HG03457 (cell line): Measurements from ENCODE around the gene LY9.
A peak's percentile ranks its signal among the peaks of the same experiment; 100 is the strongest.

ENCODE experiments used
- ATAC-seq: cut with Tn5 transposase; IDR thresholded peaks from one replicate; pipeline ENCODE4 v1.9.1; 2021; ENCODE audit warnings: moderate number of reproducible peaks; ENCODE audit not compliant: unreplicated experiment

LY9 gene, protein sequence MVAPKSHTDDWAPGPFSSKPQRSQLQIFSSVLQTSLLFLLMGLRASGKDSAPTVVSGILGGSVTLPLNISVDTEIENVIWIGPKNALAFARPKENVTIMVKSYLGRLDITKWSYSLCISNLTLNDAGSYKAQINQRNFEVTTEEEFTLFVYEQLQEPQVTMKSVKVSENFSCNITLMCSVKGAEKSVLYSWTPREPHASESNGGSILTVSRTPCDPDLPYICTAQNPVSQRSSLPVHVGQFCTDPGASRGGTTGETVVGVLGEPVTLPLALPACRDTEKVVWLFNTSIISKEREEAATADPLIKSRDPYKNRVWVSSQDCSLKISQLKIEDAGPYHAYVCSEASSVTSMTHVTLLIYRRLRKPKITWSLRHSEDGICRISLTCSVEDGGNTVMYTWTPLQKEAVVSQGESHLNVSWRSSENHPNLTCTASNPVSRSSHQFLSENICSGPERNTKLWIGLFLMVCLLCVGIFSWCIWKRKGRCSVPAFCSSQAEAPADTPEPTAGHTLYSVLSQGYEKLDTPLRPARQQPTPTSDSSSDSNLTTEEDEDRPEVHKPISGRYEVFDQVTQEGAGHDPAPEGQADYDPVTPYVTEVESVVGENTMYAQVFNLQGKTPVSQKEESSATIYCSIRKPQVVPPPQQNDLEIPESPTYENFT

DNA sequence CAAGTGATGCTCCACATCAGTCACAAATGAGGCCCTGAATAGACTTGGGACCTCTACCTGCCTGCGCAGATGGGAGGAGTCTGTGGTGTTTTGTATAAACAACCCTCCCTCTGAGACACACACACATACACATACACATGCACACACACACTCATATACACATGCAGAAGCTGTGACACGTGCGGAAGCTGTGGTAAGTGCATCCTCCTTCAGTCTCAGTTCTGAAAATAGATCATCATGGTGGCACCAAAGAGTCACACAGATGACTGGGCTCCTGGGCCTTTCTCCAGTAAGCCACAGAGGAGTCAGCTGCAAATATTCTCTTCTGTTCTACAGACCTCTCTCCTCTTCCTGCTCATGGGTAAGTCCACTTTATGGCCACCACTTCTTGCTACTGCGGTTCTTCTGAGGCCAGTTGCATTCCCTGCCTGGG is at the start of gene LY9:
Gene LY9, plus strand, starts transcription at position 224 of the 433 bp plus-strand sequence. Its CDS starts 14 bp downstream, at position 238.
- peak; percentile 58 for ATAC-seq

DNA sequence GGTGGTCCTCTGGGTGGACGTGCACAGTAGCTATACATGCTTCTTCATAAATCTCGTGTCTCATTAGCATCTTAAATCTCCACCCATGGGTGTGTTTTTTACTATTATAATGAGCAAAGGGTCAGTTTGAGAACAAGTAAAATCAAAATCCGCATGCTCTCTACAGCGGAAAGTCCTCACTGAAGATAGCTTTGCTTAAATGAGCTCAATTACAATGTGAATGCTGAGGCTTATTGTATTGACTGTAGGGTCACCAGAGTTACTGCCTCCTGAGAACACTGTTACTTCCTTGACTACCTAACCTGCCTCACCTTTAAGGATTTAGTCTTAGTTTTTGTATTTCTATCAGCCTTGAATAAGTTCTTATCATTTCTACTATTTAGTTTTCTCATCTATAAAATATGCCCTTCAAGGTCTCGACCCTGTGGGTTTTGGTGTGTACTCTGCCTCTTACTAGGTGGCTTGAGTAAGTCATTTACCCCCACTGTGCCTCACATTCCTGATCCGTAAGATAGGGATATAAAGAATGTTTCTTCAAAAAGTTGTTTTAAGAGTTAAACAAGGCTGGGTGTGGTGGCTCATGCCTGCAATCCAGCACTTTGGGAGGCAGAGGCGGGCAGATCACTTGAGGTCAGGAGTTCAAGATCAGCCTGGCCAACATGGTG is 49.0 kb upstream of the LY9 start:
- no peak for ATAC-seq

DNA sequence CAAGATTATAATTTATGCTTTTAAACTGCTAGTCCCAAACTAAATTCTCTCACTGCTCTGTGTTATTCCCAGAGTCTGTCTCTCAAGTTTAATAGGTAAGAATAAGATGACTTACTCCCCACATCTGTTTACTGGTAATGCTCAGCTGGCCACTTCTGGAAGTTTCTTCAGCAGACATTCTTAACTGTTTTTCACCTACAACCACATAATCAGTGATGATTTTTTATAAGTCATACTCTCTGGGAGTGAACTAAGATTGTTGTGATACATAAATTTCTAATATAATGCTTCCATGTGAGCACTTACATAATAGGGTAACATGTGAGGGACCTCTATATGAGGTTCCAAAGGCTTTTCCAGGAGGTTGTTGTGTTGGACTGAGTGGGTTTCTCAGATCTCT is 48.3 kb upstream of the LY9 start:
- ATAC-seq = no peak

GRCh38 chr1:160748181-160748877 is 47.6 kb upstream of the LY9 start:
- ATAC-seq = no peak

DNA sequence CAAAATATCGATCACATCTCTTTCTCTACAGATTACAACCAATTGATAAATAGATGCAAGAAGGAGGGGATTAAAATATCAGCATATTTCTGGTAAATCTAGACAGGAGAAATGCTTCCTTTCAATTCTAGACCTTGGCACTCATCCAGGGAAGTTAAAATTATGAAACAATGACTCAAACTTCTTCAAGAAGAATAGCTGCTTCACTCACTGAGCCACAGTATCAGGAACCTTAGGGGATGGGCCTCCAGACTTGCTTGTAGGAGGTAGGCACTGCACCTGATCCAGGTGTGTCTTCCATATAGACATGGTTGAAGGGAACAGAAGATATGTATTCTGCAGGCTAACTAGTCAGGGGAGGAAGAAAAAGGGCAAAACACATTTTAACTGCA is 47.1 kb upstream of the LY9 start:
- no peak for ATAC-seq

GRCh38 chr1:160750608-160751007 is 45.4 kb upstream of the LY9 start:
- no peak for ATAC-seq

DNA sequence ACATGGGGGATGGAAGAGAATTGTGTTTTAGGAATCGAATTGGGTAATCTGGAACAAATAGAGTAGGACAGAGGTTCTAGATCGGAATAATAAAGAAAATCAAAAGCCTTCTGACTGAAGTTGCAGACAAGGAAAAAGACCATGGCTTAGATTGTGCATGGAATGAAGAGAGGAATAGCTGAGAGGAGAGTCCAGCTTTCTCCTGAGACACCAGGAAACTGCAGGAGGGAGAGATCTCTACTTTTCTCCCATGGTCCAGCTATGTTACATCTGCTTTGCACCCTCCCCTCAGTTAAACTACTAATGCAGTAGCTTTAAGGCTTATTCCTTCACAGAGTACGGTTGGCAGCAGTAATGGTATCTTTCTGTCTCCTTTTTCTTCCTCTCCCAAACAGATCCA is 43.6 kb upstream of the LY9 start:
- no peak for ATAC-seq

DNA sequence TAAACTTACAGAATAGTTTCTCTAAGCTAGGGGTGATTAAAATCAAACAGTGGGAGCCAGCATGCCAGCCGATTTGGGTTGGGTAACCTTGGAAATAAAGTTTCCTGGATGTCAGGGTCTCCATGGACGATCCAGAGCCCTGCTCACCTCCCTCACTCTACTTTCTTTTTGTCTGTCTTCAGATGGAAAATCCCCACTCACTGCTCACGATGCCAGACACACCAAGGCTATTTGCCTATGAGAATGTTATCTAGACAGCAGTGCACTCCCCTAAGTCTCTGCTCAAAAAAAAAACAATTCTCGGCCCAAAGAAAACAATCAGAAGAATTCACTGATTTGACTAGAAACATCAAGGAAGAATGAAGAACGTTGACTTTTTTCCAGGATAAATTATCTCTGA is 43.0 kb upstream of the LY9 start:
- no peak for ATAC-seq

- no peak for ATAC-seq
Measured at GRCh38 chr1:160753594-160753993, 42.4 kb upstream of the LY9 start.

GRCh38 chr1:160755461-160755860 is 40.5 kb upstream of the LY9 start:
- no peak for ATAC-seq

DNA sequence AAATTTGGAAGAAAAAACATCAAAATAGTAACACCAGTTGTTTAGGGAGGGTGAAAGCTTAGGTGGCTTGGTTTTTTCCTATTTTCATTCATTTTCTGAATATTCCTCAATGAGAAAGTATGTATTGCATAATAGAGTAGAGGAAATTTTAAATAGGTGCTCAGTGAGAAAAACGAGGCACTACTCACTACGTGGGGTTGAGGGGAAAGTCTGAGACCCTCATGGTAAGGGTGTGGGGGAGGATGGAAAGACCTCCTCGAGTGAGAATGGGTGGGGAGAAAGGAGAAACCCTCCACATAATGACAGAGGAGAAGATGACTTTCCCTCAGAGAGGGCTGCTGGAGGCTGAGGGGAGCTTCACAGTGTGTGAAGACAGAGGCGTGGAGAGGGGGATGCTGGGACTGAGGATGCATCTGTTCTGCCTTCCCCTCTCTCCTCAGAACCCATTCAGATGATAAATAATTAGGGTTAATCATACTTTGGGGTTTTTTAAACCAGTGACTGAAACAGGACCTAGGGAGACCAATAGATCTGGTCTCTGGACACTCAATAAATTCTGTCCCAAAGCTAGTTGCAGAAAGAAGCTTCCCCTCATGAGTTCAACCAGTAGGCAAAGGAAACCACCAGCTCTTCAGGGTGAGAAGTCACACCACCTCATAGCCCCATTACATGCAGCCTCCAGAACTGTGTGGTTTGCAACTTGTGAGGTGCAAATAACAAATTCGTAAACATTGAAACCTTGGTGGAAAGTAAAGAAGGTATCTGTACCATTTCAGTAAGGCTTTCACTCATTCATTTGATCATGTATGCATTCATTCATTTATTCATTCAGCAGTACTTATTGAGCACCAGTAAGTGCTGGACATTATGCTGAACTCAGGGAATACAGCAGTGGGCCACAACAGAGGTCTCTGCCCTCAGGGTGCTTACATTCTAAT is 39.8 kb upstream of the LY9 start:
- ATAC-seq = no peak

DNA sequence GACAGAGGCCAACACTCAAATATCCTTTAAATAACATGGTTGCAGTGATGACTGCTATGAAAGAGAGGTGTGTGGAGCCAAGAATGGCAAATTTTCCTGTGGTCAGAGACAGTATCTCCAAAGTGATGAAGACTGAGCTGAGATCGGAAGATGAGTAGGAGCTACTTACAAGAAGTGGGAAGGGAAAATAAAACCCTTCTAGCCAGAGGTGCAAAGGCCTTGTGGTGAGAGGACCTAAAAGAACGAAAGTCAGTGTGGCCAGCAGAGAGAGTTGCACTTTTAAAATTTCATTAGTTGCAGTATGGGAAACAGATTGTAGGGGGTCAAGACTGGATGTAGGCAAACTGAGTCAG is 39.1 kb upstream of the LY9 start:
- ATAC-seq = no peak

GRCh38 chr1:160758521-160758920 is 37.5 kb upstream of the LY9 start:
- ATAC-seq = no peak

DNA sequence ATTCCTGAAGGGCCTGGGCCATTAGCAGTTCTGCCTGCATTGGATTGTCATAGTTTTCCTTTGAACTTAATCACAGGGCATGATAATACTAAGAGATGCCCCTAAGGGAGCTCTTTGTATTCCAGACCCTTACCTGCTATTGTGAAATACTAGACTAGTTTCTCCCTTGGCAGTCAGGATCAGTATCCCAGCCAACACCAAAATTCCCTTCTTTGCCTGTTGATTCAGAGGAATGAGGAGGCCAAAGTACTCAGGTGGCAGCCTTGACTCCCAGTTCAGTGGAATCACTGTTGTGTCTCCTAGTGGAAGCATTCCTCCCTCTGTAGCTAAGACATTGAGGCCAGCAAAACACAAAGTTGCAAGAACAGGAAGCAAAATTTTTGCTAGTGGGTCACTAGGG is 36.2 kb upstream of the LY9 start:
- ATAC-seq = no peak

DNA sequence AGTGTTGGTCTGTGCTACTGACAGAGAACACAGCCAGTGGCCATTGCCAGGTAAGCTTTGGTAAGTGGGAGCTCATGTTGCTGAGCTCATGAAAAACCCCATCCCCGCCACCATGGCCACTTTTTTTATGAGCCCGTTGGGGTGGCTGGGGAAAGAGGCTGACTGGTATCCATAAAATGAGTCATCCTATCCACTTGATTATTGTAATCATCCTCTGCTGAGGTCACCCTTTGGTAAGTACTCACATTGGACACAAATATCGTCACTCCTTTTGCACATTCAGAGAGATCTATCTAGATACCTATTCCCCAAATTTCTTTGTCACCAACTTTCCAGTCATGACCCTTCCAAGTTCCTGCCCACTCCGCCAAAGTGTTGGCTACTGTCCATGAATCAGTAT is 34.9 kb upstream of the LY9 start:
- ATAC-seq = no peak

DNA sequence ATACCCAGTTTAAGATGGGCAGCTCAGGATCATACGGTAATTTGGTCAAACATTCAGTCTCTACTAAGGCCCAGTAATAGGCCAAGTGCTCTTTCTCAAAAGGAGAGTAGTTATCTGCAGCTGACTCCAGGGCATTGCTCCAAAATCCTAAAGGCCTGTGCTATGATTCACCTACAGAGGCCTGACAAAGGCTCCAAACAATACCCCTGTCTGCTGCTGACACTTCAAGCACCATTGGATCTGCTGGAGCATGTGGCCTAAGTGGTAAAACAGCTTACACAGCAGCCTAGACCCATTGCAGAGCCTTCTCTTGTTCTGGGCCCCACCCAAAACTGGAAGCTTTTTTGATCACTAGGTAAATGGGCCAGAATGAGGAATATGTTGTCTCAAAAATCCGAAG is 34.1 kb upstream of the LY9 start:
- no peak for ATAC-seq

- ATAC-seq = no peak
Measured at GRCh38 chr1:160763993-160764392, 32.0 kb upstream of the LY9 start.

GRCh38 chr1:160767395-160768294 is 28.3 kb upstream of the LY9 start:
- ATAC-seq = no peak

DNA sequence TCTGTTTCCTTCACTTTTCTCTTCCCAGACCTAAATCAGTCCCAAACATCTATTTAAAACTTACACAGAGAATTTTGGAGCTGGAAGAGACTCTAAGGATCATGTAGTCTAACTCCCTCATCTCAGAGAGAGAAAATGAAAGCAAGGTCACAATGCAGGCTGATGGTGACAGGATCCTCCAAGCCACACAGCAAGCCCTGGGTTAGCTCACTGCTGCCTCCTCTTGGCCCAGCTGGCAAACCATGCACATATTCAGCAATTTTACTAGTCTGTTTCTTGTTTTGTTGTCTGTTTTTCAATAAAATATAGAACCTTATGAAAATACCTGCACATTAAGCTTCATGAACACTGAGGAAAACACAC is 27.7 kb upstream of the LY9 start:
- ATAC-seq = no peak
